HCT116 (cell line): ENCODE measurements around the gene GRIK1. TPM values are rescaled to one million over a fixed set of nuclear protein-coding genes. Genes with fewer than 3 reads are reported as not detected.

Experiments used
- ATAC-seq: fragments of 200-7000 bp; cut with Tn5 transposase; 2 replicates; pipeline ENCODE4 v1.9.1; 2020; ENCODE audit warnings: mild to moderate bottlenecking, moderate library complexity
- BruUV-seq: library from RNA; stranded (reverse); fragments of 400-500 nt; replicated peaks from 2 replicates; lab custom pipeline; 2021; lab: Mats Ljungman, UMichigan
- CTCF ChIA-PET: fragments of 300-600 bp; sonication (Branson Sonifier 250); formaldehyde crosslinking; loops from one replicate; lab custom pipeline; 2021; ENCODE audit warnings: antibody characterized with exemption; lab: Charles Lee
- POLR2A ChIA-PET: fragments of 300-600, 350-600 bp; sonication (Branson Sonifier 250); formaldehyde crosslinking; loops from one replicate; lab custom pipeline; 2021; ENCODE audit warnings: antibody characterized with exemption; lab: Charles Lee
- RAD21 ChIA-PET, 2 experiments: fragments of 300-600 bp; sonication (Branson Sonifier 250); formaldehyde crosslinking; loops; one replicate each; lab custom pipeline; 2023; ENCODE audit warnings: low total read pairs in 2 of 2; ENCODE audit not compliant: uncharacterized antibody in 2 of 2, unreplicated experiment in 2 of 2, low non-redundant PET in 1 of 2; lab: Charles Lee
- DNase-seq: peaks from one replicate; pipeline ENCODE4 v3.0.0-alpha.2; 2010; ENCODE audit warnings: low read depth, low spot score
- H2AFZ ChIP-seq: fragments of 200-600 bp; shearing (Covaris generic), sonication (generic); 2 replicates; pipeline ENCODE4 v1.6.1; 2017; ENCODE audit warnings: low read depth, mixed run types, mixed read lengths, antibody characterized with exemption, low read length; ENCODE audit not compliant: poor library complexity, severe bottlenecking
- H3K27ac ChIP-seq: 2 replicates; pipeline ENCODE4 v1.5.1; 2012; ENCODE audit warnings: low read depth, low read length
- H3K27me3 ChIP-seq: fragments of 200-600 bp; sonication (generic); 2 replicates; pipeline ENCODE4 v1.6.1; 2016; ENCODE audit warnings: mixed run types, low read length, mixed read lengths; ENCODE audit not compliant: insufficient read depth
- H3K36me3 ChIP-seq, 2 experiments: fragments of 200-500 bp in 1 of 2; fragments of 200-600 bp in 1 of 2; sonication (Bioruptor generic) in 1 of 2; sonication (generic) in 1 of 2; 2 replicates each; pipeline versions ENCODE4 v1.5.1 to v1.6.1; 2014 to 2016; ENCODE audit warnings: low read length in 2 of 2, inconsistent platforms in 1 of 2, mixed read lengths in 1 of 2, mixed run types in 1 of 2; ENCODE audit not compliant: insufficient read depth in 2 of 2, control insufficient read depth in 1 of 2
- H3K4me1 ChIP-seq, 2 experiments: fragments of 200-600 bp in 1 of 2; sonication (generic) in 1 of 2; 2 replicates each; pipeline versions ENCODE4 v1.5.1 to v1.6.1; 2012 to 2017; ENCODE audit warnings: low read length in 2 of 2, inconsistent platforms in 1 of 2, mild to moderate bottlenecking in 1 of 2, mixed read lengths in 1 of 2, mixed run types in 1 of 2, moderate library complexity in 1 of 2; ENCODE audit not compliant: insufficient read depth in 2 of 2, control insufficient read depth in 1 of 2
- H3K4me2 ChIP-seq: fragments of 200-600 bp; sonication (generic); 2 replicates; pipeline ENCODE4 v1.6.1; 2017; ENCODE audit warnings: mixed run types, low read length, mixed read lengths
- H3K4me3 ChIP-seq, 2 experiments: fragments of 200-600 bp in 1 of 2; sonication (generic) in 1 of 2; replicated peaks in 1 of 2; 2 replicates each; pipeline ENCODE4 v1.5.1; 2011 to 2016; ENCODE audit warnings: low read length in 2 of 2, control low read depth in 1 of 2, low read depth in 1 of 2, mild to moderate bottlenecking in 1 of 2, mixed read lengths in 1 of 2, mixed run types in 1 of 2
- H3K79me2 ChIP-seq: fragments of 200-600 bp; sonication (generic); 2 replicates; pipeline ENCODE4 v1.6.1; 2017; ENCODE audit warnings: mild to moderate bottlenecking, mixed run types, low read length, moderate library complexity, mixed read lengths; ENCODE audit not compliant: insufficient read depth
- H3K9ac ChIP-seq: fragments of 200-600 bp; sonication (generic); 2 replicates; pipeline ENCODE4 v1.6.1; 2016; ENCODE audit warnings: low read length, mixed read lengths
- H3K9me2 ChIP-seq: fragments of 200-600 bp; sonication (generic), shearing (Covaris generic); 2 replicates; pipeline ENCODE4 v1.6.1; 2017; ENCODE audit warnings: mixed run types, mild to moderate bottlenecking, moderate library complexity; ENCODE audit not compliant: insufficient read depth
- H3K9me3 ChIP-seq, 2 experiments: fragments of 200-500 bp in 1 of 2; fragments of 200-600 bp in 1 of 2; sonication (Bioruptor generic) in 1 of 2; sonication (generic) in 1 of 2; 2 replicates each; pipeline ENCODE4 v1.6.1; 2014 to 2017; ENCODE audit warnings: low read length in 2 of 2, mixed read lengths in 2 of 2, inconsistent platforms in 1 of 2, low read depth in 1 of 2, mild to moderate bottlenecking in 1 of 2, mixed run types in 1 of 2, moderate library complexity in 1 of 2; ENCODE audit not compliant: control insufficient read depth in 1 of 2, insufficient read depth in 1 of 2
- H4K20me1 ChIP-seq: fragments of 200-600 bp; sonication (generic), shearing (Covaris generic); 2 replicates; pipeline ENCODE4 v1.6.1; 2017; ENCODE audit warnings: mixed run types, mild to moderate bottlenecking, moderate library complexity; ENCODE audit not compliant: insufficient read depth
- ATF3 ChIP-seq: IDR thresholded peaks from 2 replicates; pipeline ENCODE4 v1.6.1; 2012
- CBX3 ChIP-seq: IDR thresholded peaks from 2 replicates; pipeline ENCODE4 v1.6.1; 2012; ENCODE audit warnings: low read depth
- CTCF ChIP-seq, 3 experiments: fragments of 200-600 bp in 1 of 3; sonication (generic) in 1 of 3; IDR thresholded peaks in 2 of 3; conservative IDR thresholded peaks in 1 of 3; 2 replicates each; pipeline ENCODE4 v1.5.1; 2012 to 2017; ENCODE audit warnings: low read depth in 2 of 3, low read length in 2 of 3, antibody characterized with exemption in 1 of 3, borderline replicate concordance in 1 of 3, control low read depth in 1 of 3, mild to moderate bottlenecking in 1 of 3, mixed read lengths in 1 of 3, mixed run types in 1 of 3, moderate library complexity in 1 of 3; ENCODE audit not compliant: insufficient read depth in 1 of 3
- EGR1 ChIP-seq: IDR thresholded peaks from 2 replicates; pipeline ENCODE4 v1.6.1; 2012; ENCODE audit warnings: low read depth
- ELF1 ChIP-seq: IDR thresholded peaks from 2 replicates; pipeline ENCODE4 v1.6.1; 2012; ENCODE audit warnings: low read depth, borderline replicate concordance
- EZH2 ChIP-seq: fragments of 200-600 bp; sonication (generic); IDR thresholded peaks from 2 replicates; pipeline ENCODE4 v1.6.1; 2017; ENCODE audit warnings: antibody characterized with exemption, mixed run types
- EZH2phosphoT487 ChIP-seq: fragments of 200-600 bp; IDR thresholded peaks from 2 replicates; pipeline ENCODE4 v1.6.1; 2018; ENCODE audit warnings: antibody characterized with exemption, borderline replicate concordance
- JUND ChIP-seq: IDR thresholded peaks from 2 replicates; pipeline ENCODE4 v1.6.1; 2012
- MAX ChIP-seq: IDR thresholded peaks from 2 replicates; pipeline ENCODE4 v1.6.1; 2012
- POLR2A ChIP-seq: IDR thresholded peaks from 2 replicates; pipeline ENCODE4 v1.7.0; 2011; ENCODE audit warnings: borderline replicate concordance; ENCODE audit not compliant: insufficient read depth, insufficient read length; ENCODE audit errors: extremely low read depth
- POLR2AphosphoS5 ChIP-seq: IDR thresholded peaks from 2 replicates; pipeline ENCODE4 v1.6.1; 2011; ENCODE audit warnings: mild to moderate bottlenecking, low read depth, low read length, moderate library complexity
- REST ChIP-seq: IDR thresholded peaks from 2 replicates; pipeline ENCODE4 v1.6.1; 2012; ENCODE audit warnings: low read depth
- SIN3A ChIP-seq: IDR thresholded peaks from 2 replicates; pipeline ENCODE4 v1.6.1; 2012; ENCODE audit warnings: low read depth
- SP1 ChIP-seq: IDR thresholded peaks from 2 replicates; pipeline ENCODE4 v1.6.1; 2012; ENCODE audit warnings: low read depth
- SRF ChIP-seq: IDR thresholded peaks from 2 replicates; pipeline ENCODE4 v1.6.1; 2012; ENCODE audit warnings: low read depth
- TCF7L2 ChIP-seq: IDR thresholded peaks from 2 replicates; pipeline ENCODE4 v1.7.0; 2011; ENCODE audit warnings: borderline replicate concordance, inconsistent platforms; ENCODE audit not compliant: insufficient read depth, insufficient read length; ENCODE audit errors: extremely low read depth
- ZFX ChIP-seq: fragments of 450-650 bp; IDR thresholded peaks from 2 replicates; pipeline ENCODE4 v1.6.1; 2017
- ZNF274 ChIP-seq: fragments of 200-500 bp; sonication (Bioruptor generic); IDR thresholded peaks from 2 replicates; pipeline ENCODE4 v1.6.1; 2014; ENCODE audit warnings: mild to moderate bottlenecking, low read depth, low read length, inconsistent platforms
- intact Hi-C: fragments of 100-400 bp; cut with micrococcal nuclease; formaldehyde crosslinking; loops from 2 replicates; pipeline ENCODE4 v1.10.0; 2022
- total RNA-seq: library from RNA; stranded (reverse); gene quantifications from one replicate; pipeline ENCODE4 v1.2.1, GENCODE V29; 2021; ENCODE audit not compliant: unreplicated experiment

Gene GRIK1
- total RNA-seq, 1 experiment from 2014 or later: not detected

GRCh38 chr21:29546071-29546470 is 393.7 kb downstream of the GRIK1 start:
- intact Hi-C loops: no loop called here
- no peaks in the 10 kb centered on the region for H3K4me1 ChIP-seq
- no peaks in the 10 kb centered on the region for H3K36me3 ChIP-seq
- H3K4me2 ChIP-seq: no peak overlapping the region
- no peak overlapping the region for H2AFZ ChIP-seq
- no peaks in the 10 kb centered on the region for H3K9me3 ChIP-seq
- ChIA-PET CTCF (no interaction called here), POLR2A (no interaction called here), RAD21 (no interaction called here)
- DNase-seq (no peak), ATAC-seq (no peak)
- no peaks in the 10 kb centered on the region for H3K79me2 ChIP-seq
- H3K4me3 ChIP-seq: no peak overlapping the region
- no peak for TF ChIP-seq EZH2
- no peak for TF ChIP-seq REST
- no peak for TF ChIP-seq TCF7L2
- no peak for TF ChIP-seq POLR2A
- no peak for TF ChIP-seq MAX
- no peak overlapping the region for H3K27ac ChIP-seq
- no peaks in the 10 kb centered on the region for H4K20me1 ChIP-seq
- no peaks in the 10 kb centered on the region for H3K27me3 ChIP-seq
- no peak overlapping the region for H3K9ac ChIP-seq
- H3K9me2 ChIP-seq: no peaks in the 10 kb centered on the region
- BruUV-seq: no TSS peak

GRCh38 chr21:29540289-29540688 is 399.5 kb downstream of the GRIK1 start:
- no peaks in the 10 kb centered on the region for H3K9me2 ChIP-seq
- H3K79me2 ChIP-seq: no peaks in the 10 kb centered on the region
- no peaks in the 10 kb centered on the region for H3K9me3 ChIP-seq
- ATAC-seq (no peak), DNase-seq (no peak)
- H3K4me3 ChIP-seq: no peak overlapping the region
- POLR2A ChIA-PET: no interaction called here
- no peak overlapping the region for H2AFZ ChIP-seq
- H3K4me2 ChIP-seq: no peak overlapping the region
- RAD21 ChIA-PET: no interaction called here
- H3K9ac ChIP-seq: no peak overlapping the region
- H3K4me1 ChIP-seq: no peaks in the 10 kb centered on the region
- intact Hi-C loops: no loop called here
- BruUV-seq: no TSS peak
- H3K36me3 ChIP-seq: no peaks in the 10 kb centered on the region
- CTCF ChIA-PET: no interaction called here
- no peak overlapping the region for H3K27ac ChIP-seq
- no peaks in the 10 kb centered on the region for H3K27me3 ChIP-seq
- H4K20me1 ChIP-seq: no peaks in the 10 kb centered on the region
- no peak for TF ChIP-seq EZH2
- no peak for TF ChIP-seq ELF1
- no peak for TF ChIP-seq SRF
- TF ChIP-seq ZFX: no peak
- no peak for TF ChIP-seq POLR2AphosphoS5
- no peak for TF ChIP-seq SIN3A
- TF ChIP-seq ATF3: no peak
- TF ChIP-seq EZH2phosphoT487: no peak
- no peak for TF ChIP-seq CBX3
- no peak for TF ChIP-seq CTCF (IDR thresholded peaks at IDR 0.05 in 2 of 3, conservative IDR thresholded peaks at IDR 0.05 in 1 of 3; ENCODE audit: borderline replicate concordance in 1 of 3, insufficient read depth in 1 of 3, low read depth in 2 of 3, low read length in 2 of 3)
- no peak for TF ChIP-seq POLR2A
- no peak for TF ChIP-seq ZNF274
- no peak for TF ChIP-seq JUND
- TF ChIP-seq EGR1: no peak
- TF ChIP-seq SP1: no peak
